Stromal cell of bone marrow (primary cell): Measurements from ENCODE around the gene RPL35.
A peak's percentile ranks its signal among the peaks of the same experiment; 100 is the strongest.
"Not testable (repeated sequence)": the region's sequence is repeated elsewhere in the genome, so short reads cannot be mapped to it uniquely, and the experiment has no call there.

ENCODE experiments used
- DNase-seq: peaks from one replicate; pipeline ENCODE4 v3.0.0-alpha.2; 2012; ENCODE audit warnings: low read depth

The RPL35 gene

GRCh38 chr9:124852121-124852828 lies 9.5 kb downstream of the RPL35 start:
- no peak for DNase-seq

GRCh38 chr9:124849801-124850200 lies 12.0 kb downstream of the RPL35 start:
- no peak for DNase-seq

GRCh38 chr9:124846969-124847368 lies 14.8 kb downstream of the RPL35 start:
- no peak for DNase-seq

GRCh38 chr9:124846467-124846866 lies 15.3 kb downstream of the RPL35 start:
- DNase-seq: not testable (repeated sequence)

- no peak for DNase-seq
Measured at GRCh38 chr9:124844291-124844690, 17.5 kb downstream of the RPL35 start.

GRCh38 chr9:124843456-124844034 lies 18.2 kb downstream of the RPL35 start:
- DNase-seq: no peak

GRCh38 chr9:124841075-124841821 lies 20.5 kb downstream of the RPL35 start:
- no peak for DNase-seq

GRCh38 chr9:124840300-124840833 lies 21.4 kb downstream of the RPL35 start:
- no peak for DNase-seq

GRCh38 chr9:124839612-124840299 lies 22.0 kb downstream of the RPL35 start:
- no peak for DNase-seq

GRCh38 chr9:124838567-124839275 lies 23.0 kb downstream of the RPL35 start:
- not testable (repeated sequence) for DNase-seq

GRCh38 chr9:124838132-124838531 lies 23.6 kb downstream of the RPL35 start:
- not testable (repeated sequence) for DNase-seq

GRCh38 chr9:124835026-124835557 lies 26.7 kb downstream of the RPL35 start:
- no peak for DNase-seq

- DNase-seq: peak; percentile 51
Measured at GRCh38 chr9:124834591-124834990, 27.2 kb downstream of the RPL35 start.

- DNase-seq: no peak
Measured at GRCh38 chr9:124831642-124832364, 30.0 kb downstream of the RPL35 start.

GRCh38 chr9:124830593-124830992 lies 31.2 kb downstream of the RPL35 start:
- DNase-seq: no peak

- no peak for DNase-seq
Measured at GRCh38 chr9:124829334-124829669, 32.5 kb downstream of the RPL35 start.

GRCh38 chr9:124828489-124829333 lies 33.0 kb downstream of the RPL35 start:
- DNase-seq: no peak

GRCh38 chr9:124820698-124821623 lies 40.8 kb downstream of the RPL35 start:
- DNase-seq: no peak
